Urinary bladder (tissue), 4 donors: ENCODE results near the gene DPEP2. TPM values are rescaled to one million over a fixed set of nuclear protein-coding genes. Genes with fewer than 3 reads are reported as not detected.

Source experiments
- DNase-seq: peaks from one replicate; pipeline ENCODE4 v3.0.0-alpha.2; 2015; ENCODE audit errors: extremely low spot score
- H3K27ac ChIP-seq: one replicate; pipeline ENCODE4 v1.5.1; 2013; ENCODE audit warnings: low read depth, mild to moderate bottlenecking, moderate library complexity
- H3K36me3 ChIP-seq: one replicate; pipeline ENCODE4 v1.6.1; 2013; ENCODE audit warnings: mild to moderate bottlenecking, moderate library complexity; ENCODE audit not compliant: insufficient read depth
- H3K4me1 ChIP-seq: one replicate; pipeline ENCODE4 v1.6.1; 2013; ENCODE audit warnings: mild to moderate bottlenecking, moderate library complexity; ENCODE audit not compliant: insufficient read depth
- H3K4me3 ChIP-seq: one replicate; pipeline ENCODE4 v1.5.1; 2013; ENCODE audit warnings: low read depth, low read length
- WGBS: extraction: QIAGEN DNeasy Blood & Tissue Kit; methylation state at CpG from one replicate; pipeline ENCODE4 v1.1.7; 2013; 5-methylcytosine and 5-hydroxymethylcytosine counted together
- polyA plus RNA-seq: library from polyadenylated mRNA; stranded (reverse); fragments of 200-250 nt; gene quantifications from one replicate; pipeline ENCODE4 v1.2.3, GENCODE V29; 2013
- total RNA-seq: library from RNA; depleted of rRNA; stranded (reverse); fragments of >200 nt; gene quantifications from one replicate; pipeline ENCODE4 v1.2.3, GENCODE V29; 2014
- donor health status: healthy with polysubstance abuse.
- donor health status: healthy.

The DPEP2 gene
- total and polyA plus RNA-seq, 2 donors = 2.3 to 2.5 TPM

- Histone ChIP-seq H3K4me1 (no peaks in the 10 kb centered on the region), H3K36me3 (no peaks in the 10 kb centered on the region), H3K27ac (no peak overlapping the region), H3K4me3 (no peak overlapping the region)
- no peak for DNase-seq
- 83% methylated on average over 6 of the region's 6 CpGs for WGBS
Observed at GRCh38 chr16:67964477-67965131, 34.7 kb downstream of the DPEP2 start.

- no peak for DNase-seq
- no peaks in the 10 kb centered on the region for H3K36me3 ChIP-seq
- 47% methylated on average over 32 of the region's 32 CpGs for WGBS
- H3K4me3 ChIP-seq = no peak overlapping the region
- no peak overlapping the region for H3K27ac ChIP-seq
- no peaks in the 10 kb centered on the region for H3K4me1 ChIP-seq
Observed at GRCh38 chr16:67963662-67964321, 35.5 kb downstream of the DPEP2 start.

GRCh38 chr16:67963292-67963661 lies 36.0 kb downstream of the DPEP2 start:
- no peaks in the 10 kb centered on the region for H3K4me1 ChIP-seq
- 66% methylated on average over 2 of the region's 2 CpGs for WGBS
- no peaks in the 10 kb centered on the region for H3K36me3 ChIP-seq
- H3K4me3 ChIP-seq = no peak overlapping the region
- H3K27ac ChIP-seq = no peak overlapping the region
- no peak for DNase-seq

- H3K4me3 ChIP-seq = no peak overlapping the region
- WGBS = 92% methylated on average over 8 of the region's 8 CpGs
- H3K27ac ChIP-seq = no peak overlapping the region
- H3K4me1 ChIP-seq = no peaks in the 10 kb centered on the region
- DNase-seq = no peak
- no peaks in the 10 kb centered on the region for H3K36me3 ChIP-seq
Observed at GRCh38 chr16:67962135-67962534, 37.1 kb downstream of the DPEP2 start.

GRCh38 chr16:67961551-67961957 lies 37.7 kb downstream of the DPEP2 start:
- H3K36me3 ChIP-seq = no peaks in the 10 kb centered on the region
- WGBS = 80% methylated on average over 13 of the region's 13 CpGs
- H3K4me1 ChIP-seq = no peaks in the 10 kb centered on the region
- H3K27ac ChIP-seq = peak overlapping the region; percentile 33
- H3K4me3 ChIP-seq = no peak overlapping the region
- DNase-seq = no peak

GRCh38 chr16:67959536-67960329 lies 39.6 kb downstream of the DPEP2 start:
- H3K27ac ChIP-seq = no peak overlapping the region
- DNase-seq = no peak
- 48% methylated on average over 11 of the region's 11 CpGs for WGBS
- H3K4me1 ChIP-seq = no peaks in the 10 kb centered on the region
- no peaks in the 10 kb centered on the region for H3K36me3 ChIP-seq
- H3K4me3 ChIP-seq = no peak overlapping the region

GRCh38 chr16:67957622-67958021 lies 41.7 kb downstream of the DPEP2 start:
- 95% methylated on average over 9 of the region's 9 CpGs for WGBS
- no peaks in the 10 kb centered on the region for H3K4me1 ChIP-seq
- no peak overlapping the region for H3K27ac ChIP-seq
- no peak for DNase-seq
- H3K36me3 ChIP-seq = peaks cover 3% of the 10 kb centered on the region
- H3K4me3 ChIP-seq = no peak overlapping the region

- no peak for DNase-seq
- H3K4me3 ChIP-seq = no peak overlapping the region
- WGBS = 79% methylated on average over 10 of the region's 10 CpGs
- no peaks in the 10 kb centered on the region for H3K4me1 ChIP-seq
- H3K36me3 ChIP-seq = peaks cover 3% of the 10 kb centered on the region
- no peak overlapping the region for H3K27ac ChIP-seq
Observed at GRCh38 chr16:67954421-67955196, 44.7 kb downstream of the DPEP2 start.

GRCh38 chr16:67953641-67954375 lies 45.5 kb downstream of the DPEP2 start:
- Histone ChIP-seq H3K36me3 (peaks cover 3% of the 10 kb centered on the region), H3K4me3 (no peak overlapping the region), H3K27ac (no peak overlapping the region), H3K4me1 (no peaks in the 10 kb centered on the region)
- 90% methylated on average over 8 of the region's 8 CpGs for WGBS
- DNase-seq = no peak

- Histone ChIP-seq H3K36me3 (peaks cover 6% of the 10 kb centered on the region), H3K4me3 (no peak overlapping the region), H3K4me1 (no peaks in the 10 kb centered on the region), H3K27ac (no peak overlapping the region)
- no peak for DNase-seq
- 49% methylated on average over 12 of the region's 12 CpGs for WGBS
Observed at GRCh38 chr16:67951485-67951884, 47.8 kb downstream of the DPEP2 start.

- H3K4me3 ChIP-seq = no peak overlapping the region
- 87% methylated on average over 16 of the region's 16 CpGs for WGBS
- H3K27ac ChIP-seq = no peak overlapping the region
- peaks cover 6% of the 10 kb centered on the region for H3K36me3 ChIP-seq
- no peaks in the 10 kb centered on the region for H3K4me1 ChIP-seq
- no peak for DNase-seq
Observed at GRCh38 chr16:67950335-67950843, 48.9 kb downstream of the DPEP2 start.

- 89% methylated on average over 11 of the region's 11 CpGs for WGBS
- Histone ChIP-seq H3K27ac (no peak overlapping the region), H3K4me1 (no peaks in the 10 kb centered on the region), H3K36me3 (peaks cover 6% of the 10 kb centered on the region), H3K4me3 (no peak overlapping the region)
- no peak for DNase-seq
Observed at GRCh38 chr16:67949645-67950044, 49.6 kb downstream of the DPEP2 start.

- no peak for DNase-seq
- Histone ChIP-seq H3K27ac (no peak overlapping the region), H3K4me1 (no peaks in the 10 kb centered on the region), H3K4me3 (no peak overlapping the region), H3K36me3 (peaks cover 3% of the 10 kb centered on the region)
- WGBS = 90% methylated on average over 15 of the region's 15 CpGs
Observed at GRCh38 chr16:67948015-67948414, 51.3 kb downstream of the DPEP2 start.
